ENCODE data around the gene TMPRSS11A. TPM values are rescaled to one million over a fixed set of nuclear protein-coding genes. Genes with fewer than 3 reads are reported as not detected.

The TMPRSS11A gene
- total RNA-seq, 1 experiment from 2014 or later: not detected

DNA sequence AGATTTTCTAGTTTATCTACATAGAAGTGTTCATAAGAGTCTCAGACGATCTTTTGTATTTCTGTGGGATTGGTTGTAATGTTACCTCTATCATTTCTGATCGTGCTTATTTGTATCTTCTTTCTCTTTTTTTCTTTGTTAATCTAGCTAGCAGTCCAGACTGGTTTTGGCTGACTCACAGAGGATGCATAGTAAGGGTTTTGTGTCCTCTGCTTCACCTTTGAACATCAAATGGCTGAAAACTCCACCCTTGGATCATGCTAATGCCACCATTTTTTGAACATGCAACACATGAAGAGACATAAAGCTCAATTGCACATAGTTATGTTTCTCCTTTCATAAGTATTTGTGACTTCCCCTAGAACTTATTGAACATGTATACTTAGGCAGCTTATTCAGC lies 22.8 kb downstream of the TMPRSS11A start (continued):
- TF ChIP-seq, protein P1, sequence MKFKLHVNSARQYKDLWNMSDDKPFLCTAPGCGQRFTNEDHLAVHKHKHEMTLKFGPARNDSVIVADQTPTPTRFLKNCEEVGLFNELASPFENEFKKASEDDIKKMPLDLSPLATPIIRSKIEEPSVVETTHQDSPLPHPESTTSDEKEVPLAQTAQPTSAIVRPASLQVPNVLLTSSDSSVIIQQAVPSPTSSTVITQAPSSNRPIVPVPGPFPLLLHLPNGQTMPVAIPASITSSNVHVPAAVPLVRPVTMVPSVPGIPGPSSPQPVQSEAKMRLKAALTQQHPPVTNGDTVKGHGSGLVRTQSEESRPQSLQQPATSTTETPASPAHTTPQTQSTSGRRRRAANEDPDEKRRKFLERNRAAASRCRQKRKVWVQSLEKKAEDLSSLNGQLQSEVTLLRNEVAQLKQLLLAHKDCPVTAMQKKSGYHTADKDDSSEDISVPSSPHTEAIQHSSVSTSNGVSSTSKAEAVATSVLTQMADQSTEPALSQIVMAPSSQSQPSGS (CRISPR knock-in tag; IDR thresholded peaks at IDR 0.05; ENCODE audit: borderline replicate concordance, low read depth): no peak
- TF ChIP-seq JAZF1 (CRISPR knock-in tag; IDR thresholded peaks at IDR 0.05) (no peak), ZNF317 (CRISPR knock-in tag; IDR thresholded peaks at IDR 0.05; ENCODE audit: borderline replicate concordance, low read depth) (no peak), ZNF138 (CRISPR knock-in tag; conservative IDR thresholded peaks at IDR 0.05) (no peak), CREM (CRISPR knock-in tag; IDR thresholded peaks at IDR 0.05) (no peak)
- TF ChIP-seq, protein P2, sequence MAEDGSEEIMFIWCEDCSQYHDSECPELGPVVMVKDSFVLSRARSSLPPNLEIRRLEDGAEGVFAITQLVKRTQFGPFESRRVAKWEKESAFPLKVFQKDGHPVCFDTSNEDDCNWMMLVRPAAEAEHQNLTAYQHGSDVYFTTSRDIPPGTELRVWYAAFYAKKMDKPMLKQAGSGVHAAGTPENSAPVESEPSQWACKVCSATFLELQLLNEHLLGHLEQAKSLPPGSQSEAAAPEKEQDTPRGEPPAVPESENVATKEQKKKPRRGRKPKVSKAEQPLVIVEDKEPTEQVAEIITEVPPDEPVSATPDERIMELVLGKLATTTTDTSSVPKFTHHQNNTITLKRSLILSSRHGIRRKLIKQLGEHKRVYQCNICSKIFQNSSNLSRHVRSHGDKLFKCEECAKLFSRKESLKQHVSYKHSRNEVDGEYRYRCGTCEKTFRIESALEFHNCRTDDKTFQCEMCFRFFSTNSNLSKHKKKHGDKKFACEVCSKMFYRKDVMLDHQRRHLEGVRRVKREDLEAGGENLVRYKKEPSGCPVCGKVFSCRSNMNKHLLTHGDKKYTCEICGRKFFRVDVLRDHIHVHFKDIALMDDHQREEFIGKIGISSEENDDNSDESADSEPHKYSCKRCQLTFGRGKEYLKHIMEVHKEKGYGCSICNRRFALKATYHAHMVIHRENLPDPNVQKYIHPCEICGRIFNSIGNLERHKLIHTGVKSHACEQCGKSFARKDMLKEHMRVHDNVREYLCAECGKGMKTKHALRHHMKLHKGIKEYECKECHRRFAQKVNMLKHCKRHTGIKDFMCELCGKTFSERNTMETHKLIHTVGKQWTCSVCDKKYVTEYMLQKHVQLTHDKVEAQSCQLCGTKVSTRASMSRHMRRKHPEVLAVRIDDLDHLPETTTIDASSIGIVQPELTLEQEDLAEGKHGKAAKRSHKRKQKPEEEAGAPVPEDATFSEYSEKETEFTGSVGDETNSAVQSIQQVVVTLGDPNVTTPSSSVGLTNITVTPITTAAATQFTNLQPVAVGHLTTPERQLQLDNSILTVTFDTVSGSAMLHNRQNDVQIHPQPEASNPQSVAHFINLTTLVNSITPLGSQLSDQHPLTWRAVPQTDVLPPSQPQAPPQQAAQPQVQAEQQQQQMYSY (CRISPR knock-in tag; IDR thresholded peaks at IDR 0.05): no peak
- TF ChIP-seq, protein P3, sequence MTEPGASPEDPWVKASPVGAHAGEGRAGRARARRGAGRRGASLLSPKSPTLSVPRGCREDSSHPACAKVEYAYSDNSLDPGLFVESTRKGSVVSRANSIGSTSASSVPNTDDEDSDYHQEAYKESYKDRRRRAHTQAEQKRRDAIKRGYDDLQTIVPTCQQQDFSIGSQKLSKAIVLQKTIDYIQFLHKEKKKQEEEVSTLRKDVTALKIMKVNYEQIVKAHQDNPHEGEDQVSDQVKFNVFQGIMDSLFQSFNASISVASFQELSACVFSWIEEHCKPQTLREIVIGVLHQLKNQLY (CRISPR knock-in tag; IDR thresholded peaks at IDR 0.05): no peak

DNA sequence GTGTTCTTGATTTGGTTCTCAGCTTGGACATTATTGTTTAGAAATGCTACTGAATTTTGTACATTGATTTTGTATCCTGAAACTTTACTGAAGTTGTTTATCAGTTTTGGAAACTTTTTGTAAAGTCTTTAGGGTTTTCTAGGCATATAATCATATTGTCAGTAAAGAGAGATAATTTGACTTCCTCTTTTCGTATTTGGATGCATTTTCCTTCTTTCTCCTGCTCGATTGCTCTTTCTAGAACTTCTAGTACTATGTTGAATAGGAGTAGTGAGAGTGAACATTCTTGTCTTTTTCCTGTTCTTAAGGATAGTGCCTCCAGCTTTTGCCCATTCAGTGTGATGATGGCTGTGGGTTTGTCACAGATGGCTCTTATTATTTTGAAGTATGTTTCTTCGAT lies 24.1 kb downstream of the TMPRSS11A start:
- POLR2A ChIA-PET: no interaction called here
- H3K9me3 Mint-ChIP-seq: peaks cover 19% of the 10 kb centered on the region
- CTCF ChIA-PET: no interaction called here
- no peak overlapping the region for H3K4me3 Mint-ChIP-seq
- no peaks in the 10 kb centered on the region for H3K27me3 Mint-ChIP-seq (ENCODE audit: low read depth)
- no peak for ATAC-seq
- no peak for TF ChIP-seq SMAD3 (CRISPR knock-in tag; IDR thresholded peaks at IDR 0.05; ENCODE audit: borderline replicate concordance)
- TF ChIP-seq, protein P4, sequence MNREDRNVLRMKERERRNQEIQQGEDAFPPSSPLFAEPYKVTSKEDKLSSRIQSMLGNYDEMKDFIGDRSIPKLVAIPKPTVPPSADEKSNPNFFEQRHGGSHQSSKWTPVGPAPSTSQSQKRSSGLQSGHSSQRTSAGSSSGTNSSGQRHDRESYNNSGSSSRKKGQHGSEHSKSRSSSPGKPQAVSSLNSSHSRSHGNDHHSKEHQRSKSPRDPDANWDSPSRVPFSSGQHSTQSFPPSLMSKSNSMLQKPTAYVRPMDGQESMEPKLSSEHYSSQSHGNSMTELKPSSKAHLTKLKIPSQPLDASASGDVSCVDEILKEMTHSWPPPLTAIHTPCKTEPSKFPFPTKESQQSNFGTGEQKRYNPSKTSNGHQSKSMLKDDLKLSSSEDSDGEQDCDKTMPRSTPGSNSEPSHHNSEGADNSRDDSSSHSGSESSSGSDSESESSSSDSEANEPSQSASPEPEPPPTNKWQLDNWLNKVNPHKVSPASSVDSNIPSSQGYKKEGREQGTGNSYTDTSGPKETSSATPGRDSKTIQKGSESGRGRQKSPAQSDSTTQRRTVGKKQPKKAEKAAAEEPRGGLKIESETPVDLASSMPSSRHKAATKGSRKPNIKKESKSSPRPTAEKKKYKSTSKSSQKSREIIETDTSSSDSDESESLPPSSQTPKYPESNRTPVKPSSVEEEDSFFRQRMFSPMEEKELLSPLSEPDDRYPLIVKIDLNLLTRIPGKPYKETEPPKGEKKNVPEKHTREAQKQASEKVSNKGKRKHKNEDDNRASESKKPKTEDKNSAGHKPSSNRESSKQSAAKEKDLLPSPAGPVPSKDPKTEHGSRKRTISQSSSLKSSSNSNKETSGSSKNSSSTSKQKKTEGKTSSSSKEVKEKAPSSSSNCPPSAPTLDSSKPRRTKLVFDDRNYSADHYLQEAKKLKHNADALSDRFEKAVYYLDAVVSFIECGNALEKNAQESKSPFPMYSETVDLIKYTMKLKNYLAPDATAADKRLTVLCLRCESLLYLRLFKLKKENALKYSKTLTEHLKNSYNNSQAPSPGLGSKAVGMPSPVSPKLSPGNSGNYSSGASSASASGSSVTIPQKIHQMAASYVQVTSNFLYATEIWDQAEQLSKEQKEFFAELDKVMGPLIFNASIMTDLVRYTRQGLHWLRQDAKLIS (CRISPR knock-in tag; IDR thresholded peaks at IDR 0.05; ENCODE audit: borderline replicate concordance): no peak
- TF ChIP-seq, protein P5, sequence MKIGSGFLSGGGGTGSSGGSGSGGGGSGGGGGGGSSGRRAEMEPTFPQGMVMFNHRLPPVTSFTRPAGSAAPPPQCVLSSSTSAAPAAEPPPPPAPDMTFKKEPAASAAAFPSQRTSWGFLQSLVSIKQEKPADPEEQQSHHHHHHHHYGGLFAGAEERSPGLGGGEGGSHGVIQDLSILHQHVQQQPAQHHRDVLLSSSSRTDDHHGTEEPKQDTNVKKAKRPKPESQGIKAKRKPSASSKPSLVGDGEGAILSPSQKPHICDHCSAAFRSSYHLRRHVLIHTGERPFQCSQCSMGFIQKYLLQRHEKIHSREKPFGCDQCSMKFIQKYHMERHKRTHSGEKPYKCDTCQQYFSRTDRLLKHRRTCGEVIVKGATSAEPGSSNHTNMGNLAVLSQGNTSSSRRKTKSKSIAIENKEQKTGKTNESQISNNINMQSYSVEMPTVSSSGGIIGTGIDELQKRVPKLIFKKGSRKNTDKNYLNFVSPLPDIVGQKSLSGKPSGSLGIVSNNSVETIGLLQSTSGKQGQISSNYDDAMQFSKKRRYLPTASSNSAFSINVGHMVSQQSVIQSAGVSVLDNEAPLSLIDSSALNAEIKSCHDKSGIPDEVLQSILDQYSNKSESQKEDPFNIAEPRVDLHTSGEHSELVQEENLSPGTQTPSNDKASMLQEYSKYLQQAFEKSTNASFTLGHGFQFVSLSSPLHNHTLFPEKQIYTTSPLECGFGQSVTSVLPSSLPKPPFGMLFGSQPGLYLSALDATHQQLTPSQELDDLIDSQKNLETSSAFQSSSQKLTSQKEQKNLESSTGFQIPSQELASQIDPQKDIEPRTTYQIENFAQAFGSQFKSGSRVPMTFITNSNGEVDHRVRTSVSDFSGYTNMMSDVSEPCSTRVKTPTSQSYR (CRISPR knock-in tag; IDR thresholded peaks at IDR 0.05): no peak
- TF ChIP-seq GRHL2 (CRISPR knock-in tag; IDR thresholded peaks at IDR 0.05; ENCODE audit: insufficient replicate concordance, severe bottlenecking): no peak
- TF ChIP-seq, protein P6, sequence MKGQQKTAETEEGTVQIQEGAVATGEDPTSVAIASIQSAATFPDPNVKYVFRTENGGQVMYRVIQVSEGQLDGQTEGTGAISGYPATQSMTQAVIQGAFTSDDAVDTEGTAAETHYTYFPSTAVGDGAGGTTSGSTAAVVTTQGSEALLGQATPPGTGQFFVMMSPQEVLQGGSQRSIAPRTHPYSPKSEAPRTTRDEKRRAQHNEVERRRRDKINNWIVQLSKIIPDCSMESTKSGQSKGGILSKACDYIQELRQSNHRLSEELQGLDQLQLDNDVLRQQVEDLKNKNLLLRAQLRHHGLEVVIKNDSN (CRISPR knock-in tag; IDR thresholded peaks at IDR 0.05): no peak
- TF ChIP-seq, protein P7, sequence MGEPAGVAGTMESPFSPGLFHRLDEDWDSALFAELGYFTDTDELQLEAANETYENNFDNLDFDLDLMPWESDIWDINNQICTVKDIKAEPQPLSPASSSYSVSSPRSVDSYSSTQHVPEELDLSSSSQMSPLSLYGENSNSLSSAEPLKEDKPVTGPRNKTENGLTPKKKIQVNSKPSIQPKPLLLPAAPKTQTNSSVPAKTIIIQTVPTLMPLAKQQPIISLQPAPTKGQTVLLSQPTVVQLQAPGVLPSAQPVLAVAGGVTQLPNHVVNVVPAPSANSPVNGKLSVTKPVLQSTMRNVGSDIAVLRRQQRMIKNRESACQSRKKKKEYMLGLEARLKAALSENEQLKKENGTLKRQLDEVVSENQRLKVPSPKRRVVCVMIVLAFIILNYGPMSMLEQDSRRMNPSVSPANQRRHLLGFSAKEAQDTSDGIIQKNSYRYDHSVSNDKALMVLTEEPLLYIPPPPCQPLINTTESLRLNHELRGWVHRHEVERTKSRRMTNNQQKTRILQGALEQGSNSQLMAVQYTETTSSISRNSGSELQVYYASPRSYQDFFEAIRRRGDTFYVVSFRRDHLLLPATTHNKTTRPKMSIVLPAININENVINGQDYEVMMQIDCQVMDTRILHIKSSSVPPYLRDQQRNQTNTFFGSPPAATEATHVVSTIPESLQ (CRISPR knock-in tag; IDR thresholded peaks at IDR 0.05): no peak
- TF ChIP-seq, protein P8, sequence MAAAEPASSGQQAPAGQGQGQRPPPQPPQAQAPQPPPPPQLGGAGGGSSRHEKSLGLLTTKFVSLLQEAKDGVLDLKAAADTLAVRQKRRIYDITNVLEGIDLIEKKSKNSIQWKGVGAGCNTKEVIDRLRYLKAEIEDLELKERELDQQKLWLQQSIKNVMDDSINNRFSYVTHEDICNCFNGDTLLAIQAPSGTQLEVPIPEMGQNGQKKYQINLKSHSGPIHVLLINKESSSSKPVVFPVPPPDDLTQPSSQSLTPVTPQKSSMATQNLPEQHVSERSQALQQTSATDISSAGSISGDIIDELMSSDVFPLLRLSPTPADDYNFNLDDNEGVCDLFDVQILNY (CRISPR knock-in tag; IDR thresholded peaks at IDR 0.05): no peak
- H3K36me3 Mint-ChIP-seq: no peaks in the 10 kb centered on the region
- DNase-seq (ENCODE audit: low spot score): no peak
- no peak overlapping the region for H3K27ac Mint-ChIP-seq
- H3K4me1 Mint-ChIP-seq: peaks cover 10% of the 10 kb centered on the region

Measured in WTC11 (cell line).